GM23248 (cell line): Measurements from ENCODE around the gene BCL2L12. TPM values are rescaled to one million over a fixed set of nuclear protein-coding genes. Genes with fewer than 3 reads are reported as not detected.

Experiments used
- DNase-seq: peaks from one replicate; pipeline ENCODE4 v3.0.0-alpha.2; 2015
- H2AFZ ChIP-seq: fragments of 200-600 bp; sonication (generic); 2 replicates; pipeline ENCODE4 v1.6.1; 2016; ENCODE audit warnings: antibody characterized with exemption
- H3F3A ChIP-seq: fragments of 200-600 bp; sonication (generic); 2 replicates; pipeline ENCODE4 v1.6.1; 2016; ENCODE audit warnings: mild to moderate bottlenecking, antibody characterized with exemption, mixed run types; ENCODE audit not compliant: insufficient read depth
- H3K27ac ChIP-seq: fragments of 200-600 bp; sonication (generic); 2 replicates; pipeline ENCODE4 v1.5.1; 2016; ENCODE audit warnings: mild to moderate bottlenecking
- H3K27me3 ChIP-seq: fragments of 200-600 bp; sonication (generic); replicated peaks from 2 replicates; pipeline ENCODE4 v1.6.1; 2016; ENCODE audit warnings: mild to moderate bottlenecking; ENCODE audit not compliant: insufficient read depth
- H3K36me3 ChIP-seq: fragments of 200-600 bp; sonication (generic); 2 replicates; pipeline ENCODE4 v1.6.1; 2016; ENCODE audit warnings: low read depth, mild to moderate bottlenecking
- H3K4me1 ChIP-seq: fragments of 200-600 bp; sonication (generic); 2 replicates; pipeline ENCODE4 v1.6.1; 2016; ENCODE audit warnings: mild to moderate bottlenecking; ENCODE audit not compliant: insufficient read depth
- H3K4me2 ChIP-seq: fragments of 200-600 bp; sonication (generic); one replicate; pipeline ENCODE4 v1.6.1; 2016; ENCODE audit warnings: mild to moderate bottlenecking; ENCODE audit not compliant: unreplicated experiment
- H3K4me3 ChIP-seq: fragments of 200-600 bp; sonication (generic); 2 replicates; pipeline ENCODE4 v1.5.1; 2016; ENCODE audit warnings: mild to moderate bottlenecking
- H3K79me2 ChIP-seq: fragments of 200-600 bp; sonication (generic); 2 replicates; pipeline ENCODE4 v1.6.1; 2016; ENCODE audit warnings: mild to moderate bottlenecking; ENCODE audit not compliant: insufficient read depth
- H3K9ac ChIP-seq: fragments of 200-600 bp; sonication (generic); 2 replicates; pipeline ENCODE4 v1.6.1; 2016; ENCODE audit warnings: mild to moderate bottlenecking
- H3K9me2 ChIP-seq: fragments of 200-600 bp; sonication (generic); 2 replicates; pipeline ENCODE4 v1.6.1; 2016; ENCODE audit warnings: mixed run types, mild to moderate bottlenecking, moderate library complexity; ENCODE audit not compliant: insufficient read depth
- H3K9me3 ChIP-seq: fragments of 200-600 bp; sonication (generic); one replicate; pipeline ENCODE4 v1.6.1; 2017; ENCODE audit warnings: low read depth
- H4K20me1 ChIP-seq: fragments of 200-600 bp; sonication (generic); 2 replicates; pipeline ENCODE4 v1.6.0; 2016; ENCODE audit not compliant: insufficient read depth
- EZH2 ChIP-seq: fragments of 200-600 bp; sonication (generic); IDR thresholded peaks from 2 replicates; pipeline ENCODE4 v1.6.1; 2018; ENCODE audit warnings: antibody characterized with exemption, mild to moderate bottlenecking; ENCODE audit not compliant: insufficient read depth, poor library complexity, severe bottlenecking
- EZH2phosphoT487 ChIP-seq: fragments of 200-600 bp; sonication (generic); IDR thresholded peaks from 2 replicates; pipeline ENCODE4 v1.6.1; 2018; ENCODE audit warnings: antibody characterized with exemption, moderate library complexity, mild to moderate bottlenecking, low read depth; ENCODE audit not compliant: insufficient read depth
- WGBS, 2 experiments: methylation state at CpG; one replicate each; pipeline ENCODE4 v1.1.6; 2015 to 2017; ENCODE audit warnings: low lambda C conversion rate in 2 of 2, low coverage in 1 of 2; ENCODE audit errors: missing lambda C conversion rate in 2 of 2; 5-methylcytosine and 5-hydroxymethylcytosine counted together
- in situ Hi-C: fragments of 300-500 bp; cut with MboI; formaldehyde crosslinking; loops from 2 replicates; pipeline ENCODE4 v1.15.0; 2020
- polyA plus RNA-seq: library from polyadenylated mRNA; unstranded; fragments of >200 nt; fragmentation: Nextera tagmentation; extraction: Ambion mirVana; gene quantifications from 2 replicates; pipeline ENCODE4 v1.2.1, GENCODE V29; 2016
- total RNA-seq: library from RNA; depleted of rRNA; stranded (reverse); fragments of >200 nt; shearing (Covaris generic); gene quantifications from 2 replicates; pipeline ENCODE4 v1.2.3, GENCODE V29; 2014

Gene BCL2L12
- total and polyA plus RNA-seq, 2 experiments from 2014 or later: 9.5 to 16.6 TPM

DNA sequence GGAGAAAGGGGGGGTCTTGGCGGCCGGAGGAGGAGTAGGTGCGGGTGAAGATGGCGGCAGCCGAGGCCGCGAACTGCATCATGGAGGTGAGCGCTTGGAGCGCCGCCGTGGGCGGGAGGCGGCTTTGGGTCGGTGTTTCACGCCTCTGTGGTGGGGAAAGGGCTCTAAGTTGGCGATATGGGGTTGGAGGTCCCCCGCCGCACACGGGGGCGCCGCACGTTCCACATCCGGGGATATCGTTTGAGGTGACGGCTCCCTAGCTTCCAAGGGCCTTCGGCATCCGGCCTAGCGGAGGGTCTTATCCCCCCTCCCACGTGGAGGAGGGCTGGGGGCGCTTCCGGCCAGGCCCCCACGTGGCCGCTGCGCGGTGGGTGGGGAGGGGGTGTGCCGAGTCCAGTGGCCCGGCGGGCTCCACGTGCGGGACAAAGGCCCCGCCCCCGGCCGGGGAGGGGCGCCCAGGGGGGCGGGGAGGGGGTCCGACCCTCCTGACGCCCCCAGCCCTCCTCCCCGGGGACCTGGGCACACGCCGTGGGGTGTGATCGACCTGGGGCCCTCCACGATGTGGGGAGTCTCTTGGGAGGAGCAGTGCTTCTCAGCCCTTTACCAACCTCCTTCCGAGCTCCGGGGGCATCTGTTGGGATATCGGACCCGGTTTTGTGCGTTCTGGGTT, 11.6 kb downstream of the BCL2L12 start, which contains the start of gene PRMT1:
Gene PRMT1, plus strand, starts transcription at position 41 of the 670 bp plus-strand sequence. Its CDS starts 10 bp downstream, at position 51.
- H2AFZ ChIP-seq: peak within 1 kb of the TSS; percentile 93
- peak within 1 kb of the TSS; percentile 91 for H3K27ac ChIP-seq
- H3K4me1 ChIP-seq: peaks cover 8% of the 10 kb centered on the region; the same call in 1 of the 2 replicates
- H3K9ac ChIP-seq: peak within 1 kb of the TSS; percentile 93
- DNase-seq: peak; percentile 58
- H3K9me2 ChIP-seq: no peaks in the 10 kb centered on the region
- WGBS, 2 experiments: 2% methylated on average over 25 to 57 of the region's 57 CpGs
- H3K4me3 ChIP-seq: peak within 1 kb of the TSS; percentile 86
- H3K79me2 ChIP-seq: peaks cover 53% of the 10 kb centered on the region
- H3K36me3 ChIP-seq: 0 out of 2 replicates have a peak, but pooled peaks cover 3% of the 10 kb centered on the region
- no peaks in the 10 kb centered on the region for H4K20me1 ChIP-seq
- no peaks in the 10 kb centered on the region for H3K9me3 ChIP-seq
- peaks cover 11% of the 10 kb centered on the region for H3F3A ChIP-seq
- no peaks in the 10 kb centered on the region for H3K27me3 ChIP-seq
- TF ChIP-seq EZH2: no peak
- TF ChIP-seq EZH2phosphoT487: no peak
- H3K4me2 ChIP-seq: peak within 1 kb of the TSS; percentile 91
- in situ Hi-C loops: no loop called here

DNA sequence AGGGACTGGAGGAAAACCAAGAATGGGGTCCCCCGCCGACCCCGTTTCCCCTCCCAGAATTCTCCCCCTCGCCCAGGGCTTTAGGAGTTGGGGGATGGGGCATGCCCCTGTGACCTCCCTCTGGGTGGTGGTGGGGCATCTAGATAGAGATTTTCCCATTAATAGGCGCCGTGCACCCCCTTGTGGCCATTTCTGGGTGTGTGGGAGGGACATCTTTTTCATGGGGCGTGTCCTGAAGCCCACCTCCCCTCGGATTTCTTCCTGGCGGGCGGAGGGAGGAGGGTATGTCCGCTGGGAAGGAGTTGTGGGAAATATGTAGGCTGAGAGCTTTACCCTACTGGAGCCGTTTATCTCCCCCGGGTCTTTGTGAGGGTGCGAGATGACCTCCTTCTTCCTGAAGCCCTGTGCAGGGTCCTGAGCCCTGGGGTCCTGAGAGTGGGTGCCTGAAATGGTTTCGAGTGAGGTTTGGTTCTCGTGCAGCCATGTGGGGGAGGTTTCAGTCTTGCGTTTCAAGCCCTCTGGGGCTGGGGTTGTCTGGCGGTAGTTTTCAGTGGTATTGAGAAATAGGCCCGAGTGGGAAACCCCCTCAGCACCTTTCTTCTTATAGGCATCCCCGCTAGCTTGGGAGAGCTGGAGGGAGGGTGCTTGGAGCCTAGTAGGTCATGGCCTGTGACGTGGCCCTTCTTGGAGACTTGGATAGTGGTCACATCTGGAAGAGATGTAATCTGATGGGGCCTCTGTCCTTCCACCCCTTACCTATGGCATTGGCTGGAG, 12.4 kb downstream of the BCL2L12 start:
- TF ChIP-seq EZH2: no peak
- TF ChIP-seq EZH2phosphoT487: no peak
- peak overlapping the region; percentile 91 for H3K4me2 ChIP-seq
- H3K4me1 ChIP-seq: peaks cover 8% of the 10 kb centered on the region; the same call in 1 of the 2 replicates
- peak overlapping the region; percentile 69 for H3K27ac ChIP-seq
- H3K27me3 ChIP-seq: no peaks in the 10 kb centered on the region
- H3K4me3 ChIP-seq: peak overlapping the region; percentile 86
- in situ Hi-C loops: no loop called here
- peaks cover 60% of the 10 kb centered on the region for H3K79me2 ChIP-seq
- 3 to 7% methylated on average over 17 to 21 of the region's 21 CpGs for WGBS, 2 experiments
- 0 out of 2 replicates have a peak, but pooled peaks cover 5% of the 10 kb centered on the region for H3K36me3 ChIP-seq
- no peaks in the 10 kb centered on the region for H3K9me2 ChIP-seq
- no peaks in the 10 kb centered on the region for H4K20me1 ChIP-seq
- peak overlapping the region; percentile 37; the same call in 1 of the 2 replicates for H2AFZ ChIP-seq
- no peaks in the 10 kb centered on the region for H3K9me3 ChIP-seq
- DNase-seq: peak; percentile 74
- H3K9ac ChIP-seq: peak overlapping the region; percentile 93
- peaks cover 11% of the 10 kb centered on the region for H3F3A ChIP-seq

DNA sequence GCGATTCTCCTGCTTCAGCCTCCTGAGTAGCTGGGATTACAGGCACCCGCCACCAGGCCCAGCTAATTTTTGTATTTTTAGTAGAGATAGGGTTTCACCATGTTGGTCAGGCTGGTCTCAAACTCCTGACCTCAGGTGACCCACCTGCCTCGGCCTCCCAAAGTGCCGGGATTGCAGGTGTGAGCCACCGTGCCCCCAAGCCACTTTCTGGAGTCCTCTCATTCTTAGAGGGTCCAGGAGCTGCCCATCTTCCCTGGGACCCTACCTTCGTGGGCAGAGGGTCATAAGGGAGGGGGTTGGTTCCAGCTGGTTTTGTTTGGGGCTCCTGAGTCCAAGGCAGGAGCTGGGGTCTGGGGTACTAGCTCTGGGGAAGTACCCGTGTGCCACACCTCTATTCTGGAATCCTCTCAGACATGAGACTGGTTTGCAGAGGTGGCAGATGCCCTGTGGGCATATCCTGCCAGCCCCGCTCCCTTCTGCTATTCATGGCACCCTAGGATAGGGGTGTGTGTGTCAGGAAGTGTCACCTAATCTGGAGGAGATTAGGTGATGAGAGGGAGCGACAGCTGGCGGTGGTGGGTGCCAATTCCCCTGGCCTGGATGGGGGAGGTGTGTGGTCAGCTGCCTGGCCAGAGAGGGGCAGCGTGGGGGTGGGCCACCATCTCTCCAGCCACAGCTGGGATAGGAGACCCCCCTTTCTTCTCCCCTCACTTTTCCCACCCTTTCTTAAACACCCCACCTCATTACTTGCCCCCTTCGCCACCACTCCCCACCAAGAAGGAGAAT, 13.4 kb downstream of the BCL2L12 start:
- Histone ChIP-seq H3K9me3 (no peaks in the 10 kb centered on the region), H3K4me2 (peak overlapping the region; percentile 38), H3K4me3 (0 out of 2 replicates have a peak overlapping the region, but pooled peaks have one; percentile 86), H3K9me2 (no peaks in the 10 kb centered on the region), H4K20me1 (no peaks in the 10 kb centered on the region), H3K27ac (no peak overlapping the region), H3K36me3 (peaks cover 11% of the 10 kb centered on the region; the same call in 1 of the 2 replicates), H3K27me3 (no peaks in the 10 kb centered on the region), H3K9ac (no peak overlapping the region), H3K4me1 (peaks cover 8% of the 10 kb centered on the region; the same call in 1 of the 2 replicates), H2AFZ (no peak overlapping the region), H3F3A (peaks cover 11% of the 10 kb centered on the region), H3K79me2 (peaks cover 66% of the 10 kb centered on the region)
- peak; percentile 24 for DNase-seq
- in situ Hi-C loops: no loop called here
- no peak for TF ChIP-seq EZH2
- no peak for TF ChIP-seq EZH2phosphoT487
- WGBS, 2 experiments: 71 to 73% methylated on average over 11 to 12 of the region's 12 CpGs
